ENCODE measurements around the gene FHL3. TPM values are rescaled to one million over a fixed set of nuclear protein-coding genes. Genes with fewer than 3 reads are reported as not detected.

Gene FHL3
- total and polyA plus RNA-seq, 2 experiments from 2014 or later, result 28.3 to 49.0 TPM

GRCh38 chr1:38009841-38010180 lies 4.5 kb upstream of the FHL3 start:
- H3K27ac ChIP-seq (ENCODE audit: low read depth), result peak overlapping the region; percentile 29; the same call in 1 of the 2 replicates
- peaks cover 22% of the 10 kb centered on the region for H3K79me2 ChIP-seq (replicated peaks; ENCODE audit: insufficient read depth)
- peaks cover 26% of the 10 kb centered on the region for H3K27me3 Mint-ChIP-seq (ENCODE audit: insufficient read depth, low read depth, poor library complexity)
- DNase-seq (ENCODE audit: low spot score), result no peak
- no peak overlapping the region for H3K4me3 ChIP-seq
- peaks cover 25% of the 10 kb centered on the region for H3K4me1 ChIP-seq (ENCODE audit: insufficient read depth)
- H3K4me1 Mint-ChIP-seq, result peaks cover 27% of the 10 kb centered on the region
- H3K4me2 ChIP-seq, result no peak overlapping the region
- H3K27ac Mint-ChIP-seq, result no peak overlapping the region
- H3K9me3 Mint-ChIP-seq, result peaks cover 4% of the 10 kb centered on the region; the same call in 2 of the 3 replicates
- peaks cover 15% of the 10 kb centered on the region for H4K20me1 ChIP-seq (replicated peaks; ENCODE audit: insufficient read depth)
- H3K36me3 Mint-ChIP-seq (ENCODE audit: low read depth), result peaks cover 13% of the 10 kb centered on the region
- no peak for TF ChIP-seq ZNF462 (CRISPR knock-in tag; IDR thresholded peaks at IDR 0.05)
- TF ChIP-seq STAT1 (IDR thresholded peaks at IDR 0.05; ENCODE audit: unreplicated experiment), result no peak
- TF ChIP-seq ZNF331 (CRISPR knock-in tag; IDR thresholded peaks at IDR 0.05; ENCODE audit: low read depth), result no peak
- no peak for TF ChIP-seq NANOG (IDR thresholded peaks at IDR 0.05; ENCODE audit: borderline replicate concordance)
- TF ChIP-seq REST (IDR thresholded peaks at IDR 0.05; ENCODE audit: unreplicated experiment), result no peak
- no peak for TF ChIP-seq ETS1 (IDR thresholded peaks at IDR 0.05)
- no peak for TF ChIP-seq JUNB (IDR thresholded peaks at IDR 0.05; ENCODE audit: unreplicated experiment)
- TF ChIP-seq EZH2phosphoT487 (IDR thresholded peaks at IDR 0.05; ENCODE audit: unreplicated experiment), result no peak
- TF ChIP-seq EZH2 (IDR thresholded peaks at IDR 0.05; ENCODE audit: low read depth, unreplicated experiment), result no peak
- no peak for TF ChIP-seq POLR2AphosphoS5 (IDR thresholded peaks at IDR 0.05; ENCODE audit: low read depth)
- H3K27me3 ChIP-seq (ENCODE audit: insufficient read depth), result no peaks in the 10 kb centered on the region
- H2AFZ ChIP-seq, result no peak overlapping the region
- no peak for ATAC-seq
- peaks cover 21% of the 10 kb centered on the region for H3F3A ChIP-seq (replicated peaks; ENCODE audit: low read depth)
- H3K36me3 ChIP-seq (ENCODE audit: insufficient read depth), result no peaks in the 10 kb centered on the region
- no peaks in the 10 kb centered on the region; the same call in 1 of the 2 replicates for H3K9me2 ChIP-seq (ENCODE audit: insufficient read depth)
- H3K4me3 Mint-ChIP-seq, result no peak overlapping the region

Data from GM23338 (cell line).